22Rv1 (cell line): Measurements from ENCODE around the gene POLR2A.

ENCODE experiments used
- H3K27ac ChIP-seq: fragments of 450-650 bp; 2 replicates; pipeline ENCODE4 v1.5.1; 2017
- CTCF ChIP-seq: fragments of 450-650 bp; IDR thresholded peaks from 2 replicates; pipeline ENCODE4 v1.5.1; 2017; ENCODE audit warnings: mild to moderate bottlenecking
- ZFX ChIP-seq: fragments of 450-650 bp; IDR thresholded peaks from 2 replicates; pipeline ENCODE4 v1.6.1; 2017; ENCODE audit warnings: antibody characterized with exemption, borderline replicate concordance

POLR2A gene

GRCh38 chr17:7513850-7514419 lies 29.8 kb downstream of the POLR2A start:
- TF ChIP-seq ZFX (no peak), CTCF (no peak)
- no peak overlapping the region for H3K27ac ChIP-seq

DNA sequence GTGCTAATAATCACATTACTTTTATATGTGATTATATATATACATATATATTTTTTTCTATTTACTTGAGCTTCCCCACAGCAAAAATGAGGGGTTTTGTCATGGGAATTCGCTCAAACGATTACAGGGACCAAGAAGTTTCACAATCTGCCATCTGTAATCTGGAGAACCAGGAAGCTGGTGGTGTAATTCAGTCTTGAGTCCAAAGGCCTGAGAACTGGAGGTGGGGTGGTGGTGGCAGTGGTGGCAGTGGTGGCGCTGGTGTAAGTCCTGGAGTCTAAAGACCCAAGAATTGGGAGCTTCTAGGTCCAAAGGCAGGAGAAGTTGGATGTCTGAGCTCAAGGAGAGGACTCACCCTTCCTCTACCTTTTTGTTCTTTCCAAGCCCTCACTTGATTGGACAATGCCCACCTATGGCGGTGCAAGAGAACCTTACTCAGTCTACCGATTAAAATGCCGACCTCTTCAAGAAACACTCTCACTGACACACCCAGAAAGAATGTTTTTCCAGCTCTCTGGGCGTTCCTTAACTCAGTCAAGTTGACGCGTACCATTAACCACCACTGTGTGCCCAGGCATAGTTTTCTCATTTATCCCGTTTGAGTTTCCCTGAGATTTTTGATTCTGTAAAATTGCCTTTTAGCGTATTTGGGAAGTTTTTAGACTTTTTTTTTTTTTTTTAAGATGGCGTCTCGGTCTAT lies 31.9 kb downstream of the POLR2A start:
- no peak for TF ChIP-seq ZFX
- TF ChIP-seq CTCF = no peak
- H3K27ac ChIP-seq = peak overlapping the region; percentile 32; the same call in 1 of the 2 replicates

DNA sequence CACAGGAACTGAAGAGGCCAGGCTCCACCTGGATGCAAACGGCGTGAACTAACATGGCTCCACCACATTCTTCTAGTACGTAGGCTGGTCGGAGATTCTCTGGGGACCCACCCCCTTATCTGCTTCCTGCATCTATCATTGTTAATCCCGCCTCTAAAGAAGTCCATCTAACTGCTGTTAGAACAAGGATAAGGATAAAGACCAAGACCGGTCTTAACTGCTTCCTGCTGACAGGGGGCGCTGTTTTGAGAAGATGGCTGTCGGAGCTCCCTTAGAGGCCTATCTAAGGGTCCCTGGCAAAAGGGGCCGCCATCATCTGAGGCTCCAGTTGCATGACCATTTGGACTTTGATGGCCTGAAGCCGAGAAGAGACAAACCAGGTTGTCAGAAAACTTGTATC lies 38.9 kb downstream of the POLR2A start:
- no peak overlapping the region for H3K27ac ChIP-seq
- TF ChIP-seq ZFX (no peak), CTCF (peak; percentile 65)

GRCh38 chr17:7528842-7529241 lies 44.7 kb downstream of the POLR2A start:
- TF ChIP-seq CTCF = no peak
- no peak for TF ChIP-seq ZFX
- H3K27ac ChIP-seq = no peak overlapping the region

DNA sequence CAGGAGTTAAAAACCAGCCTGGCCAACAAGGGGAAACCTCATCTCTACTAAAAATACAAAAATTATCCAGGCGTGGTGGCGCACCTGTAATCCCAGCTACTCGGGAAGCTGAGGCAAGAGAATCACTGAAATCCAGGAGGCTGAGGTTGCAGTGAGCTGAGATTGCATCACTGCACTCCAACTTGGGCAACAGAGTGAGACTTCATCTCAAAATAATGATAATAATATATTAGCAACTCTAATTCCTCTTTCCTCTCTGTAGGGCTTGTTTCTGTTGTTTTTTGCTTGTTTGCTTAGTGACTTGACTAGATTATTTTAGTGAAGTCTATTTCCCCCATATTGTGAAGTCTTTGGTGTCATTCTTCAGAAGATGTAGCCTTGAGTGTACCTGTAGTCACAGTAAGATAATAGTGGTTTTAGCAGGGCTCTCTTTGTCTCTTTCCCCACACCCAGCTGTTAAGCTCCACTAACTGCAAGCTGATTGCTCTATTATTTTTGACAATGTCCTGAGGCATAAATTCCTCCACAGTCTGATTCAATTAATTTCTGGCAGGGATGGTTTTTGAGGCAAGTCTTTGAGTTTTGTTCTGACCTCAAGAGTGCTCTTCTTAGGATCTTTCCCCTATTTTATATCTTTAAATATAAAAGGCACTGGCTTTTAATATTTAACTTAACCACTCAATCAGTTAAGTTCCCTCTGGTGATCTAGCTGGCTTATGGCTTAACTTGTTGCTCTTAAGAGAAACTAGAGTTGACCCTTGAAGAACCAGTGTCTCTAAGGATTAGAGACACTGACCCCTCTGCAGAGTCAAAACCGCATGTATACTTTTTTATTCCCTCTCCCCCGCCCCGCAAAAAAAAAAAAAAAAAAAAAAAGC lies 46.1 kb downstream of the POLR2A start:
- TF ChIP-seq CTCF (no peak), ZFX (no peak)
- H3K27ac ChIP-seq = no peak overlapping the region

DNA sequence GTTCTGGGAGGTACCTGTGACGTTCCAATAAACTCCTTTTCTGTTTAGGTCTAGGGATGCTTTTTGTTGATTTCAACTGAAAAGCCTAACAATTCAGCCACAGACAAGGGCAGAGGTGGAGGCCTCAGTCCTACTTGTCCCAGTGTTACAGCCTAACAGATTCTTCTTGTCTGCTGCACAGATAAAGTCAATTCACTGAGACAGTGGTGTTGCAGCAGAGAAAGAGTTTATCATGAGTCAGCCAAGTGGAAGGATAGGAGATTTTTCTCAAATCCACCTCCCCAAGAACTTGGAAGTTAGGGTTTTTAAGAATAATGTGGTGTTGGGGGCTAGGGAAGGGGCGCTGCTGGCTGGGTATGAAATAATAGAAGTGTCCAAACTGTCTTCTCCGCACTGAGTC lies 53.9 kb downstream of the POLR2A start:
- H3K27ac ChIP-seq = no peak overlapping the region
- no peak for TF ChIP-seq CTCF
- no peak for TF ChIP-seq ZFX
